ENCODE results near the gene CALCA.

The CALCA gene

DNA sequence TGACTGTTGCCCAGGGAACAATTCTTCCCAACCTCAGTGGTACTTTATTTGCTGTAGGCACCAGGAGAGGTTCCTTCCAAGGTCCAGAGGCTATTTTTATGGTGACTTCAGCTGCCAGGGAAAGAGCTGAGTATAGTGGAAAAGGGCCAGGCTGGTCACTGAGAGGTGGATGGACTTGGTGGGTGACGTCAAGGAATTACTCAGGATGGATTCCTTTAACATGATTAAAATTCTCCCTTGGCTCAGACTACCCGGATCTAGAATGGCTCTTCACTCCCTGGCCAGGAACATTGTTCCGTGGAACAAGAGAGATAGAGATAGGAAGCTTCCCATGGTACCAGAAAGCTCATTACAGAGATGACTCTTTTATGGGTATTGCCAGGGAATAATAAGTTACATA lies 8.7 kb upstream of the CALCA start:
- FAIRE-seq, result no peak
- TF ChIP-seq, protein P1, sequence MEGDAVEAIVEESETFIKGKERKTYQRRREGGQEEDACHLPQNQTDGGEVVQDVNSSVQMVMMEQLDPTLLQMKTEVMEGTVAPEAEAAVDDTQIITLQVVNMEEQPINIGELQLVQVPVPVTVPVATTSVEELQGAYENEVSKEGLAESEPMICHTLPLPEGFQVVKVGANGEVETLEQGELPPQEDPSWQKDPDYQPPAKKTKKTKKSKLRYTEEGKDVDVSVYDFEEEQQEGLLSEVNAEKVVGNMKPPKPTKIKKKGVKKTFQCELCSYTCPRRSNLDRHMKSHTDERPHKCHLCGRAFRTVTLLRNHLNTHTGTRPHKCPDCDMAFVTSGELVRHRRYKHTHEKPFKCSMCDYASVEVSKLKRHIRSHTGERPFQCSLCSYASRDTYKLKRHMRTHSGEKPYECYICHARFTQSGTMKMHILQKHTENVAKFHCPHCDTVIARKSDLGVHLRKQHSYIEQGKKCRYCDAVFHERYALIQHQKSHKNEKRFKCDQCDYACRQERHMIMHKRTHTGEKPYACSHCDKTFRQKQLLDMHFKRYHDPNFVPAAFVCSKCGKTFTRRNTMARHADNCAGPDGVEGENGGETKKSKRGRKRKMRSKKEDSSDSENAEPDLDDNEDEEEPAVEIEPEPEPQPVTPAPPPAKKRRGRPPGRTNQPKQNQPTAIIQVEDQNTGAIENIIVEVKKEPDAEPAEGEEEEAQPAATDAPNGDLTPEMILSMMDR (IDR thresholded peaks at IDR 0.05; ENCODE audit: insufficient read depth, missing control alignments), result no peak
- no peak for DNase-seq (ENCODE audit: insufficient read length, low spot score)

DNA sequence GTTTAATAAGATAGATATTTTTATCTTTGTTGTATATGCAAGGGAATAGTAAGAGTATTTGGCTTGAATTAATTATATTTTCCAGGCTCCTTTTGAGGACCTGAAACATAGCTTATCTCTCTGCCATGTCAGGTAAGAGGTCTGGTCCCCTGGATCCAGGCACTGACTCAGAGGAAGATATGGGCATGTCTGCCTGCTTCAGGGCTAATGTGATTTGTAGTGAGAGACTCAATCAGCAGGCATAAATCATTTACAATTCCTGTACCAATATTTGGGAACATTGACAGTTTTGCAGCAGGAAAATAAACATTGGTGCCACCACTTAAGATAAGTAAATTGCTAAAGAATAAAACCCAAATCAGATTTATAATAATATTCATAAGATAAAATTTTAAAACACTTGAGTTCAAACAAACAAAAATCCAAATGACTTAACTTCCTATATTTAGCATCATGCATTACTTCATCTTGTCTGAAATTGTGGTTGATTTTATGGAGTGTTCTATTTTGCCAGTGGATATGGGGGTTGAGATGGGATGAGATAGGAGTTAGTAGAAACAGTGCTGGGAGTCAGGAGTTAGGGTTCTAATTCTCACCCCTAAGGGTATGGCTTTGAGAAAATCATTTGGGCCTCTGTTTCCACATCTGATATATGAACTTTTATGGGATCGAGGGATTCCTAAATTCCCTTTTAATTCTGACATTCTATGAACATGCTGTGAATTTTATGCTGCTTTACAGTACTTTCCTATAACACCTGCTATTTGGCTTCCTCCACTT lies 5.1 kb upstream of the CALCA start:
- FAIRE-seq, result no peak
- TF ChIP-seq, protein P1 (IDR thresholded peaks at IDR 0.05; ENCODE audit: insufficient read depth, missing control alignments), result no peak
- DNase-seq (ENCODE audit: insufficient read length, low spot score), result no peak

DNA sequence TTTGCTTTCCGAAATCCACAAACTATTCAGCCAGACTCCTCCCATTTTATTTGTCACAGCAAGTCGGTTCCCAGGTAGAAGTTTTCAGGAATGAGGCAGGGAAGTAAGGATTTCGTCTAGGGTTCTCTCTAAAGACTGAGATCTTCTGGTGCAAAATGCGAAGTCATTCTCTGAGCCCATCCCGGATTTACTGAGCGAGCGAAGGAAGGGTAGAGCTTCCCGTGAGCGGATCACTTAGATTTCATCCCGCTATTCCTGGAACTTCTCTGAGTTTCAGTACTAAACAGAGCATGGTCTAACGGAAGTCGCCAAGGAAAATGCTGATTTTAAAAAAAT lies 3.1 kb upstream of the CALCA start:
- TF ChIP-seq, protein P1 (IDR thresholded peaks at IDR 0.05; ENCODE audit: insufficient read depth, missing control alignments), result no peak
- DNase-seq (ENCODE audit: insufficient read length, low spot score) (no peak), FAIRE-seq (no peak)

DNA sequence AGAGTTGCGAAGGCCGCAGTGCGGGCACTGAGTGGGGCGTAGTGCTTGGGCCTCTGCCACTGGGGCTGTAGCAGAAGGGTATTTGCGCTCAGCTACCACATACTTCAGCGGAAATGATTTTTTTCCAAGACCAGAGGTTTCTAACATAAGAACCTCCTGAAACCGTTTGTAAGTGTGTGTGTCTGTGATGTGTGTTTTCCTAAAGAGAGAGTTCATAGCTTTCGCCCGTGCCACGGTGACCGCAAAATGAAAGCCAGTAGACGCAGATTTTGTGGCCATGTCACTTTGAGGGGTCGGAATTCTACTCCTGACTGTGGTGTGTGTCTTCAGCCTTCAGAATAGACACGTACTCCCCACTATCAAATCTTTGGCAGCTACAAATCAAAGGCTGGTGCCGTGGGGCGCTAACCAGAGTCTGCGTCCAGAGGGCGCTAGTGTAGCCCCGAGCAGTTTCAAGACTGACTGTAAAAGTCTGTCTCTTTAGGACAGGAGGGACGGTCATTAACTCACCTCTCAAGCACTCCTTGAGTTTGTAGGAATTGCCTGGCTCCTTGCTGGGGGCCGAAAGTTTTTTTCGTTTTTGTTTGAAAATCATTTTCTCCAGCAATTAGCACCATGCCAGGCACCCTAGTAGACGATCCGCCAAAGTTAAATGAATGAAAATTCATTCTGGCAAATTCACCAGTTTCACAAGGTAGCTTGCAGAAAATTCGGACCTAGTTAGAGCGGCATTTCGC lies 2.5 kb upstream of the CALCA start:
- TF ChIP-seq, protein P1 (IDR thresholded peaks at IDR 0.05; ENCODE audit: insufficient read depth, missing control alignments), result peak; percentile 80
- DNase-seq (ENCODE audit: insufficient read length, low spot score), result no peak
- FAIRE-seq, result no peak

DNA sequence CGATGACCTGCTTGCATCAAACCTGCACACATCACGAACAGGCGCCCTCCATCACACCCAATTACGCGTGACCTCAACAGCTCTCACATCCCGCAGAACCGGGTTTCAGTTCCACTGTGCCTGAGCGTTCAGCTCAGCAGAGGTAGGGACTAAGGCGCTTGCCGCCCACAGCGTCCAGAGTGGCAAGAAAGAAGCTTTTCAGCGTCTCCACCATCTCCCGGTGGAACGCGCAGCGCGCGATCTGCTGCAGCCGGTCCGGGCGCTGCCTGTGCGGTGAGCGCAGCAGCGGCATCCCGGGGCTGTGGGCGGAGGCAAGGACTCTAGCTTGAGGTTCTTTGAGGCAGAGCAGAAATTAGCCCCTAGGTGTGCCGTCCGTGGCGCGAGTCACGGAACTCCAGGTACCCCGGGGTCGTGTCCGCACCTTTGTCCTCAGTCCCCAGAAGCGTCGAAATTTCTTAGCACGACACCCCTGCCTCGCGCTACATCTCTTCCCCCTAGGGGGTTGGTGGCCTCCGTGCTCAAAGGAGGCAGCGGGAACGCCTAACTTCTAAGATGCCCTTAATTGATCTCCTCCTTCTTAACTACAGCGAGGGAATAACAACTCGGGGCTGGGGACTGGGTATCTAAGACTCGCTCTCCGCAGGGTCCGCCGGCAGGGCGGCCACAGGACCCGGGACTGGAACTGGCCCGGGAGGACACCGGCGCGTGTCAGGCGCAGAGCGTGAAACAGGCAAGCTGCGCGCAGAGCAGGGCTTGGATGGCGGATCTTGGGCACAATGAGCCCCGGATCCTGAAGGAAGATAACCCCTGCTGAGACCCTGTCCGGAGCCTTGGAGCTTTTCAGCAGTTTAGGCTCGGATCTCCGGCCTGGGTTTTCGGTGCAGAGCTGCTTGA lies 1.7 kb upstream of the CALCA start:
- TF ChIP-seq, protein P1 (IDR thresholded peaks at IDR 0.05; ENCODE audit: insufficient read depth, missing control alignments), result no peak
- DNase-seq (ENCODE audit: insufficient read length, low spot score), result no peak
- FAIRE-seq, result no peak

DNA sequence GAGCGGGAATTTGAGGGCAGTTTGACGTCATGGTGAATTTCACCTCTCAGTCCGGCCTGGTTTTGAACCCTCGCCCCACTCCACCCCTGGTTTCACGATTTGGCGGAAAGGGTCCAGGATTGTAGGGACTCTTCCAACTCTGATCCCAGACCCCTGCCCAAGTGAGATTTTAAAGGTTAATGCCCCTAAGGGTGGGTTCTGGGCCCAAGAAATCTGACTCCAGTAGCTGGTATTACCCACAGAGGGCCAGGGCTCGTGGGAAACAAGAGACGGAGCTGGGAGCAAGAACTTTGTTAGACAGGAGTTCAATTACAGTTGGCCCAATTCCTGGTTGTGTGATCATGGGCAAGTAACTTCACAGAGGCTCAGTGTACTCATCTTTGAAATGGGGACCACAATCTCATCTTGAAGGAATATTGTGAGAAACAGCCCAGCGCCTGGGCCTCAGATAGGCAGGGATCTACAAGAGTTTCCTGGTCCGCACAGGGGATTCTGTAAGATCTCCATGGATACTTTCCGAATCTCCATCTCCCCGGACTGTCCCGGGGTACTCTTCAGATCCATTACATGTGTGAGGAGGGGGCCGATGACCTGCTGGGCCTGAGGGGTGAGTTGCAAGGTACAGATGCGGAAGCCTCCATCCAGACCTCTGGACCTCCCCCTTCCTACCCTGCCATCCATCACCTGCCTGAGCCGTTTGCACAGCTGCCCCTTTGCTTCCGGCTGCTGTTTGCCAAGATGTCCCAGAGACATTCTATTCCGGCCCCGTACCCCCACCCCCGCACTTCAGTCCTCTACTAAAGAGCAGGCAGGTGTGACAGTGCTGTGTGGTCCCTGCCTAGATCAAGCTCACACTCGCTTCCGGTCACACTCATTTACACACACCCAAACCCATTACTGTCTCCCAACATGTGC lies 687 bp upstream of the CALCA start:
- no peak for DNase-seq (ENCODE audit: insufficient read length, low spot score)
- TF ChIP-seq, protein P1 (IDR thresholded peaks at IDR 0.05; ENCODE audit: insufficient read depth, missing control alignments), result no peak
- no peak for FAIRE-seq

Measured in D721Med (cell line).